Thyroid gland (tissue), 4 donors: ENCODE results near the gene PRKCE. TPM values are rescaled to one million over a fixed set of nuclear protein-coding genes. Genes with fewer than 3 reads are reported as not detected.

Source experiments
- DNase-seq, 2 donors: peaks; one replicate each; pipeline ENCODE4 v3.0.0-alpha.2; 2019
- H3K27ac ChIP-seq, 3 donors: fragments of 200-600 bp; sonication (generic); 1 replicate in 2 of 3; 2 replicates in 1 of 3; pipeline ENCODE4 v1.5.1; 2016 to 2019; ENCODE audit warnings: mild to moderate bottlenecking in 1 of 3, moderate library complexity in 1 of 3
- H3K27me3 ChIP-seq: fragments of 200-600 bp; sonication (generic); one replicate; pipeline ENCODE4 v1.5.1; 2019
- H3K36me3 ChIP-seq, 2 donors: fragments of 200-600 bp; sonication (generic); one replicate each; pipeline ENCODE4 v1.5.1; 2016 to 2019
- H3K4me1 ChIP-seq, 2 donors: fragments of 200-600 bp; sonication (generic); one replicate each; pipeline ENCODE4 v1.5.1; 2017 to 2019
- H3K4me3 ChIP-seq, 3 donors: fragments of 200-600 bp; sonication (generic); replicated peaks in 1 of 3; 1 replicate in 2 of 3; 2 replicates in 1 of 3; pipeline ENCODE4 v1.5.1; 2016; ENCODE audit warnings: mild to moderate bottlenecking in 1 of 3
- H3K9me3 ChIP-seq: fragments of 200-600 bp; sonication (generic); one replicate; pipeline ENCODE4 v1.5.1; 2017
- POLR2A ChIP-seq, 2 donors: fragments of 450-650 bp; IDR thresholded peaks; one replicate each; pipeline ENCODE4 v1.6.1; 2017; ENCODE audit warnings: antibody characterized with exemption in 2 of 2, mild to moderate bottlenecking in 2 of 2, moderate library complexity in 1 of 2
- WGBS, 2 donors: methylation state at CpG; one replicate each; pipeline ENCODE4 v1.1.5; 2017; 5-methylcytosine and 5-hydroxymethylcytosine counted together
- intact Hi-C: fragments of 100-400 bp; cut with DNase I; formaldehyde crosslinking; loops from one replicate; pipeline ENCODE4 v1.15.1; 2023
- total RNA-seq, 4 donors: library from RNA; depleted of rRNA; stranded (reverse); fragments of >200 nt; gene quantifications; one replicate each; pipeline ENCODE4 v1.2.3, GENCODE V29; 2016
- TF ChIP-seq, protein P1 (sequence below), 6 experiments: fragments of 200-600 bp in 3 of 6; fragments of 450-650 bp in 3 of 6; sonication (generic) in 3 of 6; IDR thresholded peaks; one replicate each; pipeline ENCODE4 v1.5.1; 2016 to 2019; ENCODE audit warnings: antibody characterized with exemption in 6 of 6, mild to moderate bottlenecking in 2 of 6, inconsistent platforms in 1 of 6, moderate library complexity in 1 of 6

Gene PRKCE
- total RNA-seq, 4 donors from 2014 or later: 8.4 to 35.3 (median 15.2) TPM

DNA sequence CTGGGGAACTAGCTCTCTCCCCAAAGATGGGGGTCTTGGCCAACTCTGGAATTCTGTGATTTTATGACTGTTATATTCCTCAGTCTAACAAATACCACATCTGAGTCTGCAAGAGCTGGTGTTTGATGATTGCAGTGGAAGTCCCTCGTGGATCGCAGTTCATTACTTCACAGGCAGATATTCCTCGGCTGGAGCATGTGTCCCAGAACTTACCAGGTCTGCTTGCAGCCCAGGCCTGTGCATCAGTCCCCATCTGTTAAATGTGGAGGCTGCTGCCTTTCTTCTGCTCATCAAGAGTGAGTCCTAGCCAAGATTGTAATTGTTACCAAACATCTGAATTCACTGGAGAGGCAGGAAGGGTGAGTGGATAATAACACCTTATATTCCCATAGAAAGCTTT lies 55.5 kb downstream of the PRKCE start:
- no peak overlapping the region for H3K4me3 ChIP-seq
- TF ChIP-seq, protein P1, sequence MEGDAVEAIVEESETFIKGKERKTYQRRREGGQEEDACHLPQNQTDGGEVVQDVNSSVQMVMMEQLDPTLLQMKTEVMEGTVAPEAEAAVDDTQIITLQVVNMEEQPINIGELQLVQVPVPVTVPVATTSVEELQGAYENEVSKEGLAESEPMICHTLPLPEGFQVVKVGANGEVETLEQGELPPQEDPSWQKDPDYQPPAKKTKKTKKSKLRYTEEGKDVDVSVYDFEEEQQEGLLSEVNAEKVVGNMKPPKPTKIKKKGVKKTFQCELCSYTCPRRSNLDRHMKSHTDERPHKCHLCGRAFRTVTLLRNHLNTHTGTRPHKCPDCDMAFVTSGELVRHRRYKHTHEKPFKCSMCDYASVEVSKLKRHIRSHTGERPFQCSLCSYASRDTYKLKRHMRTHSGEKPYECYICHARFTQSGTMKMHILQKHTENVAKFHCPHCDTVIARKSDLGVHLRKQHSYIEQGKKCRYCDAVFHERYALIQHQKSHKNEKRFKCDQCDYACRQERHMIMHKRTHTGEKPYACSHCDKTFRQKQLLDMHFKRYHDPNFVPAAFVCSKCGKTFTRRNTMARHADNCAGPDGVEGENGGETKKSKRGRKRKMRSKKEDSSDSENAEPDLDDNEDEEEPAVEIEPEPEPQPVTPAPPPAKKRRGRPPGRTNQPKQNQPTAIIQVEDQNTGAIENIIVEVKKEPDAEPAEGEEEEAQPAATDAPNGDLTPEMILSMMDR (IDR thresholded peaks at IDR 0.05): no peak
- no peak for TF ChIP-seq POLR2A (IDR thresholded peaks at IDR 0.05)
- H3K36me3 ChIP-seq: no peaks in the 10 kb centered on the region
- peaks cover 13 to 15% of the 10 kb centered on the region in 2 donors for H3K4me1 ChIP-seq
- 88 to 100% methylated on average over 3 of the region's 3 CpGs for WGBS, 2 donors
- no peaks in the 10 kb centered on the region for H3K27me3 ChIP-seq
- no peak for DNase-seq
- no peaks in the 10 kb centered on the region for H3K9me3 ChIP-seq
- intact Hi-C loops: no loop called here
- H3K27ac ChIP-seq: no peak overlapping the region

GRCh38 chr2:45707661-45708060 lies 56.2 kb downstream of the PRKCE start:
- no peak for DNase-seq
- Histone ChIP-seq H3K4me3 (no peak overlapping the region), H3K27me3 (no peaks in the 10 kb centered on the region), H3K27ac (no peak overlapping the region), H3K36me3 (no peaks in the 10 kb centered on the region), H3K4me1 (peaks cover 13 to 15% of the 10 kb centered on the region in 2 donors), H3K9me3 (no peaks in the 10 kb centered on the region)
- WGBS, 2 donors: 84 to 96% methylated on average over 6 of the region's 6 CpGs
- intact Hi-C loops: no loop called here
- no peak for TF ChIP-seq POLR2A (IDR thresholded peaks at IDR 0.05)
- TF ChIP-seq, protein P1 (IDR thresholded peaks at IDR 0.05): no peak

GRCh38 chr2:45708501-45708900 lies 57.0 kb downstream of the PRKCE start:
- WGBS, 2 donors: 90 to 94% methylated on average over 3 of the region's 3 CpGs
- Histone ChIP-seq H3K9me3 (no peaks in the 10 kb centered on the region), H3K36me3 (no peaks in the 10 kb centered on the region), H3K27ac (no peak overlapping the region), H3K4me1 (peaks cover 13 to 15% of the 10 kb centered on the region in 2 donors), H3K4me3 (no peak overlapping the region), H3K27me3 (no peaks in the 10 kb centered on the region)
- intact Hi-C loops: no loop called here
- no peak for TF ChIP-seq POLR2A (IDR thresholded peaks at IDR 0.05)
- TF ChIP-seq, protein P1 (IDR thresholded peaks at IDR 0.05): no peak
- DNase-seq: no peak

GRCh38 chr2:45709137-45709536 lies 57.7 kb downstream of the PRKCE start:
- TF ChIP-seq, protein P1 (IDR thresholded peaks at IDR 0.05): no peak
- no peak for TF ChIP-seq POLR2A (IDR thresholded peaks at IDR 0.05)
- DNase-seq: no peak
- no peak overlapping the region for H3K27ac ChIP-seq
- no peaks in the 10 kb centered on the region for H3K36me3 ChIP-seq
- H3K27me3 ChIP-seq: no peaks in the 10 kb centered on the region
- no peaks in the 10 kb centered on the region for H3K9me3 ChIP-seq
- intact Hi-C loops: no loop called here
- no peak overlapping the region for H3K4me3 ChIP-seq
- WGBS, 2 donors: 83% methylated on average over 1 of the region's 1 CpG; no CpG with 5 or more reads in 1 of the 2 donors
- peaks cover 13 to 15% of the 10 kb centered on the region in 2 donors for H3K4me1 ChIP-seq

DNA sequence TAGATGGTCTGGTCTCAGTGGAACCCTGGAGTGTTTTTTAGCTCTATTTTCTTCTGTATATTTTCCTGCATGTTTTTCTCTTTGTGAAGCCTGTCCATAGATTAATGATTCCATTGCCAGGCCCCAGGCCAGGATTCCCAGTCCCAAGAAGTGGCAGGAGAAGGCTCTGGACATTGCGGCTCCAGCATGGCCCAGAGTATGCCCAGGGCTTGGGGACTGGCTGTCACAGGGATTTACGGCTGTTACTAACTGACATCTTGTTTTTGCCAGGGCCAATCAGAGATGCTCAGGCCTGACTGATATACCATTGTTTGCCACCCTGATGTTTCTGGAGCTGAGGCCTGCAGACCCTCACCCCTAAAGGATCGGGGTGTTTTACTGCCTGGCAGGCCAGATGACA lies 59.0 kb downstream of the PRKCE start:
- no peaks in the 10 kb centered on the region for H3K9me3 ChIP-seq
- intact Hi-C loops: no loop called here
- H3K27ac ChIP-seq: no peak overlapping the region
- H3K4me1 ChIP-seq: peaks cover 3 to 4% of the 10 kb centered on the region in 2 donors
- TF ChIP-seq, protein P1 (IDR thresholded peaks at IDR 0.05): no peak
- no peak for TF ChIP-seq POLR2A (IDR thresholded peaks at IDR 0.05)
- no peaks in the 10 kb centered on the region for H3K27me3 ChIP-seq
- no peak overlapping the region for H3K4me3 ChIP-seq
- no peaks in the 10 kb centered on the region for H3K36me3 ChIP-seq
- 92 to 100% methylated on average over 3 of the region's 3 CpGs for WGBS, 2 donors
- no peak for DNase-seq
